Keratinocyte (primary cell): ENCODE results near the gene TBCD. TPM values are rescaled to one million over a fixed set of nuclear protein-coding genes. Genes with fewer than 3 reads are reported as not detected.

Experiments
- DNase-seq: peaks from one replicate; pipeline ENCODE4 v3.0.0-alpha.2; 2011; ENCODE audit warnings: low read depth, missing footprints, low spot score
- FAIRE-seq: peaks from 2 replicates; lab custom pipeline; 2011; peaks lifted over from hg19 to GRCh38; lab: Jason Lieb, UNC
- H2AFZ ChIP-seq: 2 replicates; pipeline ENCODE4 v1.6.0; 2012; ENCODE audit warnings: low read length, control low read depth, inconsistent platforms; ENCODE audit not compliant: control insufficient read depth
- H3K27ac ChIP-seq: 2 replicates; pipeline ENCODE4 v1.5.1; 2011; ENCODE audit warnings: low read length; ENCODE audit not compliant: control insufficient read depth, insufficient read depth
- H3K27me3 ChIP-seq: 3 replicates; pipeline ENCODE4 v1.6.0; 2011; ENCODE audit warnings: low read length; ENCODE audit not compliant: control insufficient read depth, insufficient read depth; ENCODE audit errors: extremely low read depth
- H3K36me3 ChIP-seq, 2 experiments: 2 replicates in 1 of 2; 3 replicates in 1 of 2; pipeline ENCODE4 v1.5.1; 2011; ENCODE audit warnings: low read length in 2 of 2, mild to moderate bottlenecking in 1 of 2; ENCODE audit not compliant: control insufficient read depth in 2 of 2, insufficient read depth in 2 of 2; ENCODE audit errors: extremely low read depth in 1 of 2
- H3K4me1 ChIP-seq: 3 replicates; pipeline ENCODE4 v1.5.1; 2011; ENCODE audit warnings: low read length; ENCODE audit not compliant: control insufficient read depth, insufficient read depth; ENCODE audit errors: extremely low read depth
- H3K4me2 ChIP-seq: 3 replicates; pipeline ENCODE4 v1.6.0; 2011; ENCODE audit warnings: low read depth, low read length; ENCODE audit not compliant: control insufficient read depth, insufficient read depth; ENCODE audit errors: extremely low read depth
- H3K4me3 ChIP-seq, 3 experiments: fragments of 200-600 bp in 1 of 3; sonication (generic) in 1 of 3; 2 replicates in 2 of 3; 3 replicates in 1 of 3; pipeline ENCODE4 v1.5.1; 2011 to 2016; ENCODE audit warnings: low read length in 3 of 3, mild to moderate bottlenecking in 3 of 3, control low read depth in 2 of 3, inconsistent platforms in 1 of 3, low read depth in 1 of 3, mixed read lengths in 1 of 3, mixed run types in 1 of 3, moderate library complexity in 1 of 3; ENCODE audit not compliant: control insufficient read depth in 2 of 3, insufficient read depth in 2 of 3; ENCODE audit errors: extremely low read depth in 1 of 3
- H3K79me2 ChIP-seq: 2 replicates; pipeline ENCODE4 v1.6.0; 2012; ENCODE audit warnings: low read length; ENCODE audit not compliant: control insufficient read depth, insufficient read depth
- H3K9ac ChIP-seq: 3 replicates; pipeline ENCODE4 v1.6.0; 2011; ENCODE audit warnings: low read length; ENCODE audit not compliant: control insufficient read depth, insufficient read depth; ENCODE audit errors: extremely low read depth
- H3K9me1 ChIP-seq: 3 replicates; pipeline ENCODE4 v1.6.0; 2011; ENCODE audit warnings: low read length; ENCODE audit not compliant: control insufficient read depth, insufficient read depth; ENCODE audit errors: extremely low read depth
- H3K9me3 ChIP-seq: 2 replicates; pipeline ENCODE4 v1.5.1; 2012; ENCODE audit warnings: low read depth, low read length; ENCODE audit not compliant: control insufficient read depth
- H4K20me1 ChIP-seq: 3 replicates; pipeline ENCODE4 v1.6.0; 2011; ENCODE audit warnings: low read length; ENCODE audit not compliant: control insufficient read depth, insufficient read depth; ENCODE audit errors: extremely low read depth
- EZH2 ChIP-seq: IDR thresholded peaks from one replicate; pipeline ENCODE4 v1.6.1; 2012; ENCODE audit warnings: inconsistent platforms, mild to moderate bottlenecking, low read length, moderate library complexity
- dilution Hi-C: fragments of 300-500 bp; cut with MboI; formaldehyde crosslinking; loops from one replicate; pipeline ENCODE4 v1.7.0; 2020; ENCODE audit warnings: low sequenced_read_pairs; ENCODE audit not compliant: extremely low pct_ligation_motif_present
- polyA plus RNA-seq, 5 experiments: library from polyadenylated mRNA; depleted of rRNA in 3 of 5; stranded (reverse) in 3 of 5; stranded (forward) in 1 of 5; unstranded in 1 of 5; fragments of >200 nt; gene quantifications; 1 replicate in 1 of 5; 2 replicates in 3 of 5; 3 replicates in 1 of 5; pipeline versions ENCODE4 v1.2.1 to v1.2.3, GENCODE V29; 2011 to 2012; ENCODE audit warnings: missing spikeins in 2 of 5, low read depth in 1 of 5, low replicate concordance in 1 of 5
- TF ChIP-seq, protein P1 (sequence below), 3 experiments: IDR thresholded peaks in 1 of 3; conservative IDR thresholded peaks in 1 of 3; optimal IDR thresholded peaks in 1 of 3; 2 replicates in 2 of 3; 3 replicates in 1 of 3; pipeline versions ENCODE3 to v1.5.1; 2011; ENCODE audit warnings: low read length in 3 of 3, mild to moderate bottlenecking in 3 of 3, moderate library complexity in 2 of 3, control low read depth in 1 of 3, inconsistent platforms in 1 of 3; ENCODE audit not compliant: insufficient read depth in 2 of 3; ENCODE audit errors: extremely low read depth in 1 of 3

The TBCD gene
- polyA plus RNA-seq, 1 donor (not counting 4 experiments of a cell fraction or from before 2014, with no cell fraction given): 36.2 TPM

DNA sequence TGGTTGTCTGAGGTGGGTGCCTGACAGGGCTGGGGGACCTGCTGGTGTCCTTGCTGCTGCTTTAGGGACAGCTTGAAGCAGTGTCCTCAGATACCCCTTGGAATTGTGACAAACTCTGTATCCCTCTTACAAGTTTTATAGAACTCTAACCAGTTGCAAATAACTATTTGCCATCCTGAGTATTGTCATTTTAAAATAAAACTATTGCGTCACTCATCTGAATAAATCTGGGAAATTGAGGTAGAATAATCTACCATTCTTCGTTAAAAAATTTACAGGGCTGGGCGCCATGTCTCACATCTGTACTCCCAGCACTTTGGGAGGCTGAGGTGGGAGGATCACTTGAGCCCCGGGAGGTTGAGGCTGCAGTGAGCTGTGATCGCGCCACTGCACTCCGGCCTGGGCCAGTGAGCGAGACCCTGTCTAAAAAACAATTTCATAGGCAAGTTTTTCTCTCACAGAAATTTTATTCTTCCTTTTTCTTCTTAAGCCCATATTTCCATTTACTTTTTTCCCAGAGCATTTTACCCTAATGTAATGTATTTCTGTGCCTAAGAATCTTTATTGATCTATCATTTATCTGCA lies 73.8 kb downstream of the TBCD start:
- TF ChIP-seq, protein P1, sequence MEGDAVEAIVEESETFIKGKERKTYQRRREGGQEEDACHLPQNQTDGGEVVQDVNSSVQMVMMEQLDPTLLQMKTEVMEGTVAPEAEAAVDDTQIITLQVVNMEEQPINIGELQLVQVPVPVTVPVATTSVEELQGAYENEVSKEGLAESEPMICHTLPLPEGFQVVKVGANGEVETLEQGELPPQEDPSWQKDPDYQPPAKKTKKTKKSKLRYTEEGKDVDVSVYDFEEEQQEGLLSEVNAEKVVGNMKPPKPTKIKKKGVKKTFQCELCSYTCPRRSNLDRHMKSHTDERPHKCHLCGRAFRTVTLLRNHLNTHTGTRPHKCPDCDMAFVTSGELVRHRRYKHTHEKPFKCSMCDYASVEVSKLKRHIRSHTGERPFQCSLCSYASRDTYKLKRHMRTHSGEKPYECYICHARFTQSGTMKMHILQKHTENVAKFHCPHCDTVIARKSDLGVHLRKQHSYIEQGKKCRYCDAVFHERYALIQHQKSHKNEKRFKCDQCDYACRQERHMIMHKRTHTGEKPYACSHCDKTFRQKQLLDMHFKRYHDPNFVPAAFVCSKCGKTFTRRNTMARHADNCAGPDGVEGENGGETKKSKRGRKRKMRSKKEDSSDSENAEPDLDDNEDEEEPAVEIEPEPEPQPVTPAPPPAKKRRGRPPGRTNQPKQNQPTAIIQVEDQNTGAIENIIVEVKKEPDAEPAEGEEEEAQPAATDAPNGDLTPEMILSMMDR (optimal IDR thresholded peaks at IDR 0.05 in 1 of 3, IDR thresholded peaks at IDR 0.05 in 1 of 3, conservative IDR thresholded peaks at IDR 0.05 in 1 of 3; ENCODE audit: extremely low read depth in 1 of 3, insufficient read depth in 2 of 3, low read length in 3 of 3): no peak
- TF ChIP-seq EZH2: no peak
- H2AFZ ChIP-seq: no peak overlapping the region
- no peak overlapping the region for H3K27ac ChIP-seq
- H3K4me2 ChIP-seq: no peak overlapping the region
- FAIRE-seq (no peak), DNase-seq (no peak)
- no peaks in the 10 kb centered on the region for H3K4me1 ChIP-seq
- peaks cover 6% of the 10 kb centered on the region for H4K20me1 ChIP-seq
- dilution Hi-C loops: no loop called here
- H3K9ac ChIP-seq: no peak overlapping the region
- H3K79me2 ChIP-seq: peaks cover 16% of the 10 kb centered on the region
- H3K9me1 ChIP-seq: no peaks in the 10 kb centered on the region
- no peaks in the 10 kb centered on the region for H3K27me3 ChIP-seq
- peaks cover 4 to 14% of the 10 kb centered on the region in 2 experiments for H3K36me3 ChIP-seq
- no peak overlapping the region for H3K4me3 ChIP-seq
- no peaks in the 10 kb centered on the region for H3K9me3 ChIP-seq

DNA sequence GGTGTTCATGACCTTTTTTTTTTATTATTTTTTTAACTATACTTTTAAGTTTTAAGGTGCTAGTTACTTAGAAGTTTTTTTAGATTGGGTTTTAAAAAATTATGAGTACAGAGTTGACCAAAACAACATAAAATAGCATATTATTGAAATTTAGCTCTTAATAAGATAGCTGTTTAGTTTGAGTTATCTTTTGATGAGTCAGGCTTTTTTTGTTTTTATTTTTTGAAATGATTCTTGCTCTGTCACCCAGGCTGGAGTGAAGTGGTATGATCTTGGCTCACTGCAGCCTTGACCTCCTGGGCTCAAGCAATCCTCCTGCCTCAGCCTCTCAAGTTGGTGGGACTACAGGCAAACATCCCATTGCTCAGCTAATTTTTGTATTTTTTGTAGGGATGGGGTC lies 74.3 kb downstream of the TBCD start:
- dilution Hi-C loops: no loop called here
- TF ChIP-seq, protein P1 (optimal IDR thresholded peaks at IDR 0.05 in 1 of 3, IDR thresholded peaks at IDR 0.05 in 1 of 3, conservative IDR thresholded peaks at IDR 0.05 in 1 of 3; ENCODE audit: extremely low read depth in 1 of 3, insufficient read depth in 2 of 3, low read length in 3 of 3): no peak
- no peak for TF ChIP-seq EZH2
- Histone ChIP-seq H3K36me3 (peaks cover 8 to 18% of the 10 kb centered on the region in 2 experiments), H2AFZ (no peak overlapping the region), H3K27ac (no peak overlapping the region), H3K27me3 (no peaks in the 10 kb centered on the region), H3K9me3 (no peaks in the 10 kb centered on the region), H3K79me2 (peaks cover 16% of the 10 kb centered on the region), H3K4me2 (no peak overlapping the region), H3K4me1 (no peaks in the 10 kb centered on the region), H4K20me1 (peaks cover 6% of the 10 kb centered on the region), H3K9ac (no peak overlapping the region), H3K9me1 (no peaks in the 10 kb centered on the region), H3K4me3 (no peak overlapping the region)
- FAIRE-seq (no peak), DNase-seq (no peak)
